Ramos (cell line): Measurements from ENCODE around the gene GPN1.
"Not testable (repeated sequence)": the region's sequence is repeated elsewhere in the genome, so short reads cannot be mapped to it uniquely, and the experiment has no call there.

ENCODE experiments used
- in situ Hi-C: fragments of 300-500 bp; cut with MboI; formaldehyde crosslinking; loops from one replicate; pipeline ENCODE4 v1.14.3; 2022; ENCODE audit warnings: low sequenced_read_pairs; ENCODE audit not compliant: unreplicated experiment

Gene GPN1

DNA sequence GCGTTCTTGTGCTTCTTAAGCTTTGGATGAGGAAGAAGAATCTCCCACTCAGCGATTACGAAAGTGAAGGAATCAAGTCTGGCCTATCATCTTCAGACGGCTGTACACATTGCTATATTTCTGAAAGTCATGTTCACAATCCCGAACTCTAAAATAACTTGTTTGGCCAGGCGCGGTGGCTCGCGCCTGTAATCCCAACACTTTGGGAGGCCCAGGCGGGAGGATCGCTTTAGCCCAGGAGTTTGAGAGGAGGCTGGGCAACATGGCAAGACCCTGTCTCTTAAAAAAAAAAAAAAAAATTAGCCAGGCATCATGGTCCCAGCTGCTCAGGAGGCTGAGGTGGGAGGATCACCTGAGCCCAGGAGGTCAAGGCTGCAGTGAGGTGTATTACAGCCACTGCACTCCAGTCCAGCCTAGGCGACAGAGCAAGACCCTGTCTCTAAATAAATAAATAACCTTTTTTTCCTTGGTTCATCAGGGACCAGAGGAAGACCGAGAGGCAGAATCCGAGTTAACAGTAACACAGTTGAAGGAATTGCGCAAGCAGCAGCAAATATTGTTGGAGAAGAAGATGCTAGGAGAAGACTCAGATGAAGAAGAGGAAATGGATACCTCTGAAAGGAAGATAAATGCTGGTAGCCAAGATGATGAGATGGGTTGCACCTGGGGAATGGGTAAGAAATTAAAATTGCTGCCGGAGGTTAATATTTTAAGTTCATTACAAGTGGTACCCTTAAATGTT is 35.9 kb downstream of the GPN1 start:
- in situ Hi-C loops, result no loop called here

DNA sequence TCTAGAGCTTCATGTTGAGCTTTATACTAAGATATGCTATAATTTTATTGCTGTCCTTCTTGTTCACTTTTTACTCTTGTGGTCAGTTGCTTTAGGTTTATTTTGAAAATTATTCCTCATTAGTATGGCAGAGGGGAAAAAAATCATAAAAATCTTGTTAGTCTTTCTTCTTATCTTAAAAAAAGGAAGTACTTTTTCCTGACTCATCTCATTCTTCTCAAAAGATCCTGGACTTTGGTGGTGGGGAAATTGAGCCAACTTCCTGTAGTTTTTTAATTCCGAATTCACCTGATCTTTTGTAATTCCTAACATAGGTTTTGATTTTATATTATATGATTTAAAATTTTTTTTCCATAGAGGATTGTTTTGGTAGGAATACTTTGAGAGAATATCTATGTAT is 38.6 kb downstream of the GPN1 start:
- in situ Hi-C loops, result no loop called here

DNA sequence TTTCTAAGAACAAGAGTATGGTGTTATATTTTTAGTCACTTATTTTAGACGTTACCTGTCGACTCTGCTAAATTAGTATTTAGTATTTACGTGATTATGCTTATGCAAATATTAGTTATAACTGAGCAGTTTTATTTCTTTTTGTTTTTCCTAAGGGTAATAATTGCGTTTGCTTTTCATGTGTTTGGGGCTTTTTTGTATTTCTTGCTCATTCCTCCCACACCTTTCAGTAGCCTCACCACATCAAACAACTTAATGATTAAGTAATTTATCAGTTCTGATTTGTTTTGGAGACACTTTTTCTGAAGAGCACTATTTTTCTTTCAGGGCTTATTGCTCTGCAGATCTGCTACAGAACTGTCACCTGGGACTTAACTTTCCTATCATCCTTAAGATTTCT is 42.4 kb downstream of the GPN1 start:
- in situ Hi-C loops, result no loop called here

DNA sequence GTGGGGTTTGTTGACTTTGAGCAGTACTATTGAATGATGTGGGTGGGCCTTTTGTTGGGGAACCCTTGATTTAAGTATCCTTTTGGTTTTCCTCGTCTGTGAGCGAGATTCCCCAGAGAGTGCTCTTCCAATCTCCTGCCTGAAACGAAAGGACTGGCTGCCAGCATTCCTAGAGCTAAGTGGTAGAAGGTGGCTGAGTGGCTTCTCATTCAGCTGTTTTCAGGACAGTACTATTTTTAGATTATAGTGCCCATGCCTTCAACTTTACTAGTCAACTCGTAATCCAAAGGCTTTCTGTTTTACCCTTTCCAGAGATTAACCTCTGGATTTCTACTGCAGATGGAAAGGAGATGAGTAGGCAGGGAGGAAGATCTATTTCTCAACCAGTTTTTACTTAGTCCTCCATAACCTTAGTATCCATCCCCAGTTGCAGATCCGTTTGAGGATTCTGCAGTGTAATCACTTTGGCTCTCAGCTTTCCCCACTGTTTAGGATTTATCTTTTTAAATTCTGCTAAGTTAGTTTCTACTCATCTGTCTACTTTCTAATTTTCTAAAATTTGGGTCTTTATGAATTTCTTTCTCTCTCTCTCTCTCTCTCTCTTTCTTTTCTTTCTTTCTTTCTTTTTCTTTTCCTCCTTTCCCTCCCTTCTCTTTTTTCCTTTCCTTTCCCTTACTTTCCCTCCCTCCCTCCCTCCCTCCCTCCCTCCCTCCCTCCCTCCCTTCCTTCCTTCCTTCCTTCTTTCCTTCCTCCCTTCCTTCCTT is 44.1 kb downstream of the GPN1 start:
- in situ Hi-C loops, result no loop called here

DNA sequence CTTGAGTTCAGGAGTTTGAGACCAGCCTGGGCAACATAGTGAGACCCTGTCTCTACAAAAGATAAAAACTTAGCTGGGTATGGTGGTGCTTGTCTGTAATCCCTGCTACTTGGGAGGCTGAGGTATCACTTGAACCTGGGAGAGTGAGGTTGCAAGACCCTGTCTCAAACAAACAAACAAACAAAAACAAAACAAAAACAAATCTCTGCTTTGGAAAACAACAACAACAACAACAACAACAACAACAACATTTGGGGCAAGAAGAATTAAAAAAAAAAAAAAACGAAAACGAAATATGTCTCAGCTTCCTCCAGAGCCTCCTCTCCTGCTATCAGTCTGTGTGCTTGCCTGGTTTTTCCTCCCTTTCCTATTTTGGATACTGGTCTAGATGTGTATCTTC is 51.7 kb downstream of the GPN1 start:
- in situ Hi-C loops, result no loop called here

DNA sequence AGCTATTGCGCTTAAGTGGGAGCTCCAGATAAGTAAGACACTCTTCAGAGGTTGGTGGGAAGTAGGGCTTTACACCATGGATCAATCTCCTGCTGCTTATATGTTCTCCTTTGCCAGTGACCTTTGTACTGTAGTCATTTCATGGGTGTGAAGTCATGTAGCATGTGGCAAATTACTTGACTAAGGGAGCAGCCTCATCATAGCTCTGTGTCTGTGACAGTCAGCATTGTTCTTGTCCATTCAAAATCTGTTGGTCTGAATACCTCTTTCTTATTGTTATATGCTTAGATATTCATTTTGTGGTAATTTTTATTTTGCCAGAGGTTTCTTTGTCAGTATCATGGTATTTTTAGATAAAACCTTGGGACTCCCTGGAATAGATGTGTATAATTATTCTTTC is 53.0 kb downstream of the GPN1 start:
- in situ Hi-C loops, result no loop called here

DNA sequence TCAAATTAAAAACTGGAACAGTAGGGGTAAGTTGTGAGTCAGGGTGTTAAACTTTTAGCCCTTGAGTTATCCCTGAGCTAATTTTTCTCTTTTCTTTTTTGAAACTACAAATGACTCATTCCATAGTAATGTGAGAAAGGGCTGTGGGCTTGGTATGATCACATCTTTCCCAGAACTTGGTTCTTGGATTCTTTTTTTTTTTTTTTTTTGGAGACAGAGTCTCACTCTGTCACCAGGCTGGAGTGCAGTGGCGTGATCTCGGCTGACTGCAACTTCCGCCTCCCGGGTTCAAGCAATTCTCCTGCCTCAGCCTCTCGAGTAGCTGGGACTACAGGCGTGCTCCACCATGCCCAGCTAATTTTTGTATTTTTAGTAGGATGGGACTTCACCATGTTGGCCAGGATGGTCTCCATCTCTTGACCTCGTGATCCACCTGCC is 53.5 kb downstream of the GPN1 start:
- in situ Hi-C loops, result not testable (repeated sequence)

DNA sequence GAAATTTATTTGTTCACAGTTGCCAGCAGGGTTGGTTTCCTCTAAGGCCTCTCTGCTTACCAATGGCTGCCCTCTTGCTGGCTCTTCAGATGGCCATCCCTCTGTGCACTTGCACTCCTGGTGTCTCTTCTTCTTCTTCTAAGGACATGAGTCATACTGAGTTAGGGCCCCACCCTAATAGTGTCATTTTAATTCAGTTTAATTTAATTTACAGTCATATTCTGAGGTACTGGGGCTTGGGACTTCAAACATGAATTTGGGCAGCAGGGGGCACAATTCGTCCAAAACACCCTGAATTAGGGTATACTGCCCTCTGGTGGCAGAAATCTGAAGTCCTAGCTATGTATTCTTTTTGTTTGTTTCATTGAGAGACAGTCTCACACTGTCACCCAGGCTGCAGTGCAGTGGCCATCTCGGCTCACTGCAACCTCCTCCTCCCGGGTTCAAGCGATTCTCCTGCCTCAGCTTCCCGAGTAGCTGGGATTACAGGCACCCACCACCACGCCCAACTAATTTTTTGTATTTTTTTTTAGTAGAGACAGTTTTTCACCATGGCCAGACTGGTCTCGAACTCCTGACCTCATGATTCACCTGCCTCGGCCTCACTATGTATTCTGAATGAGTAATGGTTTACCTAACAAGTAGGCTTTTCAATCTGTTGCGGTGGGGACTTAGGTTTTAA is 54.7 kb downstream of the GPN1 start:
- in situ Hi-C loops, result no loop called here

DNA sequence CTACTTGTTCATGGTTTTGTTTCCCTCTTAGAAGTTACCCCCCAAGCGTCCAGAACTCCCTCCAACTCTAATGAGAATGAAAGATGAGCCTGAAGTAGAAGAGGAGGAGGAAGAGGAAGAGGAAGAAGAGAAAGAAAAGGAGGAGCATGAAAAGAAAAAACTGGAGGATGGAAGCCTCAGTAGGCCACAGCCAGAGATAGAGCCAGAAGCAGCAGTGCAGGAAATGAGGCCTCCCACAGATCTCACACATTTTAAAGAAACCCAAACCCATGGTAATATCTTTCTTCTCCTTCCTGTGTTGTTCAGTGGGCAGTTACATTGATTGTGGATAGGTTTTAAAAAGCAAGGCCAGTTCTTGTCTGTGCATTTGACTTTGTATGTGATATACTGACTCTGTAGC is 56.2 kb downstream of the GPN1 start:
- in situ Hi-C loops, result not testable (repeated sequence)

DNA sequence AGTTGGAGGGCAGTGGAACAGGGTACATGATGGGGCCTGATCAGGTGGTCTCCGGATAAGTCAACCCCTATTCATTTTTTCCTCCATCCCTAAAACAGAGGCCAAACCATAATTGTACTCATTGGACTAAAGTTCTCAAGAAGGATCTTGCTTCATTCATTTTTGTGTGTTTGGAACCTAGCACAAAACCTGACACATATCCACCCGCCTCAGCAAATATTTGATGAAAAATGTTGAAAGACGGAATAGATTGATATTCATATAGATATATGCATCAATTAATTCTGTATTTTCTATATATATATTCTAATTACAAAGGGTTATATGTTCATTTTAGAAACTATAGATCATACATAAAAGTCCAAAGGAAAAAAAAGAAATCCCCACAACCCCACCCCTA is 56.7 kb downstream of the GPN1 start:
- in situ Hi-C loops, result no loop called here

DNA sequence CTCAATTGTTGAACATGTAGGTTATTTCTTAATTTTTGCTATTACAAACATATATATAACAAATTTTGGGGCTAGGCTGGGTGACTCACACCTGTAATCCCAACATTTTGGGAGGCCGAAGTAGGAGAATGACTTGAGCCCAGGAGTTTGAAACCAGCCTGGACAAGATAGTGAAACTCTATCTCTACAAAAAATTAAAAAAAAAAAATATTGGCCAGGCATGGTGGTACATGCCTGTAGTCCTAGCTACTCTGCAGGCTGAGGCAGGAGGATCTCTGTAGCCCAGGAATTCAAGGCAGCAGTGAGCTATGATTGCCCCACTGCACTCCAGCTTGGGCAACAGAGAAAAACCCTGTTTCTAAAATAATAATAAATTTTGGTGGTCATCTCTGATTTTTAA is 58.4 kb downstream of the GPN1 start:
- in situ Hi-C loops, result no loop called here

DNA sequence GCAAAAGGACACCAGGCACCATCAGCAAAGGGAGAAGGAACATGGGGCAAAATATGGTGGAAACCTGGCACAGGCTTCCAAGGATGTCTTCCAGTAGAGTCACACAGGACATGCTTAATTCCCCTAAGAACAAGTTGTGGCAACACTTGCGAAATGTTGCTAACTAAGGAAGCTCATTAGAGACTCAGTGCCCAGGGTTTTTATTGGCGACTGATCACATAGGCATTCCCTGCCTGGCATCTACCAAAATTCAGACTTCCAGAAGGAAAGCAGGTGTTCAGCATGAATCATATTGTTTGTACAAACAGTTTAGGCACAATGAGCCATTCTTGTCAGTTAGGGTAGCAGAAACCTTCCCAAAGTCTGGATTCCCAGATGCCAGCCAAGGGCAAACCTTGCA is 60.6 kb downstream of the GPN1 start:
- in situ Hi-C loops, result no loop called here

DNA sequence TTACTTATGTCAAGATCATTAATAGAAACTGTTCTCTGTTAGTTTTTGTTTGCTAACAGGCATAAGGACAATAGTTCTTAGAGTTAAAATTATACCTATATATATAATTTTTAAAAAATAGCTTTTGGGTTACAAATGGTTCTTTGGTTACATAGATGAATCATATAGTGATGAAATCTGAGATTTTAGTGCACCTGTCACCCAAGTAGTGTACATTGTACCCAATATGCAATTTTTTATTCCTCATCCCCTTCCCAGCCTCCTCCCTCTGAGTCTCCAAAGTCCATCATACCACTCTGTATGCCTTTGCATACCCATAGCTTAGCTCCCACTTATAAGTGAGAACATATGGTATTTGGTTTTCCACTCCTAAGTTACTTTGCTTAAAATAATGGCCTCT is 61.2 kb downstream of the GPN1 start:
- in situ Hi-C loops, result no loop called here

DNA sequence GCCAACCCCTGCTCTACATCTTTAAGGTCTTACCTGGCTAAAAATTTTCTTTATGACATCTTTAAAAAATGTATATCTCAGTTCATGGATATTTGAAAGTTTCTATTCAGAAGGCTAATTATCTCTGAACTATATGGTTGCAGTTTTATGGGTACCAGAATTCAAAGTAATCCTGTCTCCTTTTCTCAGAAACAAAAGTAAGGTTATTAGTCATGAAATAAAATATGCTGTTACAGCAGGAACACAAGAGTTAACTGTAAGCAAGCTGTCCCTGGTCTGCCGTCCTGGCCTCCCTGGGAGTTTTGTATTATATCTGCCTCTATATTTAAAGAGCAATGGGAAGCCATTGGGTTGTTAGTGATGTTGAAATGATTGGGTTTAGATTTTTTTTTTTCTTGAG is 68.8 kb downstream of the GPN1 start:
- in situ Hi-C loops, result no loop called here
